B cell (primary cell): ENCODE measurements around the gene GTPBP4. TPM values are rescaled to one million over a fixed set of nuclear protein-coding genes. Genes with fewer than 3 reads are reported as not detected.
A peak's percentile ranks its signal among the peaks of the same experiment; 100 is the strongest.

Experiments used
- ATAC-seq: fragments of 200-7000 bp; cut with Tn5 transposase; one replicate; pipeline ENCODE4 v1.10.0; 2021; ENCODE audit warnings: low read depth, mild to moderate bottlenecking, moderate number of reproducible peaks, moderate library complexity
- CTCF ChIA-PET: fragments of 350-600 bp; sonication (Branson Sonifier 250); formaldehyde crosslinking; loops from one replicate; lab custom pipeline; 2021; ENCODE audit warnings: antibody characterized with exemption, inconsistent platforms; lab: Charles Lee
- POLR2A ChIA-PET: fragments of 350-600 bp; sonication (Branson Sonifier 250); formaldehyde crosslinking; loops from one replicate; lab custom pipeline; 2021; ENCODE audit warnings: antibody characterized with exemption; lab: Charles Lee
- DNase-seq: peaks from one replicate; pipeline ENCODE4 v3.0.0; 2013
- H2AFZ ChIP-seq: 2 replicates; pipeline ENCODE4 v1.6.1; 2012; ENCODE audit warnings: mild to moderate bottlenecking, low read depth, low read length; ENCODE audit not compliant: insufficient read depth, poor library complexity, severe bottlenecking
- H3K27ac ChIP-seq, 2 donors: 1 replicate in 1 of 2; 2 replicates in 1 of 2; pipeline ENCODE4 v1.5.1; 2012 to 2013; ENCODE audit warnings: low read length in 2 of 2, mild to moderate bottlenecking in 2 of 2, moderate library complexity in 1 of 2
- H3K27me3 ChIP-seq, 4 experiments: fragments of 200-600 bp in 1 of 4; sonication (generic) in 1 of 4; replicated peaks in 1 of 4; 1 replicate in 2 of 4; 2 replicates in 2 of 4; pipeline versions ENCODE4 v1.6.1 to v1.7.0; 2013 to 2016; ENCODE audit warnings: low read length in 3 of 4, mild to moderate bottlenecking in 2 of 4, mixed read lengths in 1 of 4, moderate library complexity in 1 of 4; ENCODE audit not compliant: insufficient read depth in 4 of 4, control insufficient read depth in 3 of 4; ENCODE audit errors: control extremely low read depth in 1 of 4
- H3K36me3 ChIP-seq, 2 experiments: replicated peaks in 1 of 2; 1 replicate in 1 of 2; 2 replicates in 1 of 2; pipeline versions ENCODE4 v1.6.1 to v1.7.1; 2013; ENCODE audit warnings: low read length in 1 of 2; ENCODE audit not compliant: insufficient read depth in 2 of 2, control insufficient read depth in 1 of 2; ENCODE audit errors: control extremely low read depth in 1 of 2, extremely low read depth in 1 of 2
- H3K4me1 ChIP-seq, 2 donors: fragments of 200-600 bp in 1 of 2; sonication (generic) in 1 of 2; 1 replicate in 1 of 2; 2 replicates in 1 of 2; pipeline versions ENCODE4 v1.5.1 to v1.6.1; 2013 to 2017; ENCODE audit warnings: low read length in 2 of 2; ENCODE audit not compliant: control insufficient read depth in 2 of 2, insufficient read depth in 2 of 2
- H3K4me2 ChIP-seq: replicated peaks from 2 replicates; pipeline ENCODE3; 2012; ENCODE audit warnings: mild to moderate bottlenecking, low read depth, low read length; ENCODE audit not compliant: poor library complexity, severe bottlenecking
- H3K4me3 ChIP-seq, 5 experiments: fragments of 200-600 bp in 1 of 5; sonication (generic) in 1 of 5; 1 replicate in 3 of 5; 2 replicates in 2 of 5; pipeline versions ENCODE4 v1.5.1 to v1.7.0; 2011 to 2016; ENCODE audit warnings: low read length in 4 of 5, mild to moderate bottlenecking in 4 of 5, low read depth in 2 of 5, control low read depth in 1 of 5, moderate library complexity in 1 of 5; ENCODE audit not compliant: insufficient read depth in 1 of 5; ENCODE audit errors: control extremely low read depth in 1 of 5, extremely low read depth in 1 of 5
- H3K79me2 ChIP-seq: fragments of 200-600 bp; sonication (generic); one replicate; pipeline ENCODE4 v1.6.0; 2016; ENCODE audit warnings: low read length; ENCODE audit not compliant: control insufficient read depth, insufficient read depth
- H3K9ac ChIP-seq: fragments of 200-600 bp; sonication (generic); 2 replicates; pipeline ENCODE4 v1.6.1; 2017; ENCODE audit warnings: mild to moderate bottlenecking, low read length, moderate library complexity
- H3K9me3 ChIP-seq, 3 donors: one replicate each; pipeline versions ENCODE4 v1.6.1 to v1.7.1; 2013; ENCODE audit warnings: low read length in 2 of 3; ENCODE audit not compliant: control insufficient read depth in 2 of 3, insufficient read depth in 1 of 3; ENCODE audit errors: control extremely low read depth in 1 of 3
- H4K20me1 ChIP-seq: 2 replicates; pipeline ENCODE4 v1.6.0; 2012; ENCODE audit warnings: mild to moderate bottlenecking, low read length; ENCODE audit not compliant: insufficient read depth, control insufficient read depth, poor library complexity, severe bottlenecking
- H3K27ac Mint-ChIP-seq: one replicate; pipeline ENCODE4 v1.8.0; 2021; ENCODE audit warnings: mixed read lengths
- H3K27me3 Mint-ChIP-seq: one replicate; pipeline ENCODE4 v1.8.0; 2021; ENCODE audit warnings: mixed read lengths
- H3K4me1 Mint-ChIP-seq: one replicate; pipeline ENCODE4 v1.8.0; 2021; ENCODE audit warnings: mixed read lengths
- H3K4me3 Mint-ChIP-seq: one replicate; pipeline ENCODE4 v1.8.0; 2021; ENCODE audit warnings: mixed read lengths
- H3K9me3 Mint-ChIP-seq: one replicate; pipeline ENCODE4 v1.8.0; 2022; ENCODE audit warnings: mixed read lengths; ENCODE audit not compliant: insufficient read depth
- CTCF ChIP-seq: fragments of 200-600 bp; IDR thresholded peaks from one replicate; pipeline ENCODE4 v1.8.0; 2022; ENCODE audit warnings: antibody characterized with exemption, mild to moderate bottlenecking
- EZH2 ChIP-seq: IDR thresholded peaks from 2 replicates; pipeline ENCODE4 v1.6.1; 2012; ENCODE audit warnings: borderline replicate concordance, low read depth, mild to moderate bottlenecking, moderate library complexity, low read length; ENCODE audit not compliant: insufficient read depth, poor library complexity, severe bottlenecking
- WGBS: methylation state at CpG from one replicate; pipeline ENCODE4 v1.1.5; 2013; ENCODE audit warnings: missing lambda C conversion rate; ENCODE audit not compliant: insufficient coverage; 5-methylcytosine and 5-hydroxymethylcytosine counted together
- intact Hi-C: fragments of 100-400 bp; cut with micrococcal nuclease; formaldehyde crosslinking; loops from one replicate; pipeline ENCODE4 v1.10.0; 2022
- polyA plus RNA-seq: library from polyadenylated mRNA; depleted of rRNA; stranded (reverse); fragments of >200 nt; gene quantifications from 2 replicates; pipeline ENCODE4 v1.2.3, GENCODE V29; 2012
- total RNA-seq, 2 donors: library from RNA; stranded (reverse); fragments of 120-200 nt in 1 of 2; gene quantifications; 1 replicate in 1 of 2; 2 replicates in 1 of 2; pipeline versions ENCODE4 v1.2.3 to v1.2.4, GENCODE V29; 2013 to 2022

The GTPBP4 gene
- total and polyA plus RNA-seq, 2 donors (not counting 1 experiment from before 2014, with no cell fraction given), result 11.8 to 45.4 TPM

GRCh38 chr10:1044964-1045363, 56.7 kb downstream of the GTPBP4 start:
- TF ChIP-seq EZH2, result no peak
- no peak for TF ChIP-seq CTCF
- Histone ChIP-seq H3K36me3 (peaks cover 3 to 22% of the 10 kb centered on the region in 2 experiments), H3K4me2 (peak overlapping the region; percentile 69), H3K4me1 (peaks cover 42 to 47% of the 10 kb centered on the region in 2 donors), H3K27ac (peak overlapping the region; percentile 65 to 86), H3K9me3 (no peaks in the 10 kb centered on the region), H3K27me3 (no peaks in the 10 kb centered on the region), H3K4me3 (no peak overlapping the region), H3K79me2 (peaks cover 34% of the 10 kb centered on the region), H4K20me1 (peaks cover 17% of the 10 kb centered on the region), H2AFZ (no peak overlapping the region), H3K9ac (peak overlapping the region; percentile 59)
- H3K27me3 Mint-ChIP-seq, result no peaks in the 10 kb centered on the region
- H3K4me3 Mint-ChIP-seq, result peak overlapping the region; percentile 83
- intact Hi-C loops, result loop anchor here (5.0 to 10.0 kb wide), 3 partner anchors 193 to 918 kb away; no protein-coding TSS in a partner anchor
- DNase-seq, result no peak
- peaks cover 2% of the 10 kb centered on the region for H3K9me3 Mint-ChIP-seq
- CTCF ChIA-PET, result interaction anchor here (1.0 kb wide), 1 partner anchor 108 kb away, joined by 3 read pairs; no protein-coding TSS in a partner anchor
- H3K27ac Mint-ChIP-seq, result peak overlapping the region; percentile 95
- peaks cover 55% of the 10 kb centered on the region for H3K4me1 Mint-ChIP-seq
- 66% methylated on average over 2 of the region's 4 CpGs for WGBS
- ATAC-seq, result no peak
- POLR2A ChIA-PET, result interaction anchor here (1.5 kb wide), 1 partner anchor 57 kb away, joined by 4 read pairs; the partner anchor contains the start of gene GTPBP4

- ATAC-seq (no peak), DNase-seq (no peak)
- H3K9me3 ChIP-seq, result no peaks in the 10 kb centered on the region
- Mint-ChIP-seq H3K4me3 (peak overlapping the region; percentile 83), H3K27ac (peak overlapping the region; percentile 95), H3K27me3 (no peaks in the 10 kb centered on the region), H3K9me3 (peaks cover 2% of the 10 kb centered on the region), H3K4me1 (peaks cover 55% of the 10 kb centered on the region)
- H2AFZ ChIP-seq, result no peak overlapping the region
- ChIA-PET POLR2A (interaction anchor here (1.5 kb wide), 1 partner anchor 58 kb away, joined by 4 read pairs; the partner anchor contains the start of gene GTPBP4), CTCF (interaction anchor here (1.0 kb wide), 1 partner anchor 108 kb away, joined by 3 read pairs; no protein-coding TSS in a partner anchor)
- peak overlapping the region in 1 of 2 donors; percentile 65 for H3K27ac ChIP-seq
- no peak for TF ChIP-seq EZH2
- TF ChIP-seq CTCF, result no peak
- peaks cover 46 to 52% of the 10 kb centered on the region in 2 donors for H3K4me1 ChIP-seq
- intact Hi-C loops, result loop anchor here (5.0 to 10.0 kb wide), 2 partner anchors 731 to 918 kb away; no protein-coding TSS in a partner anchor
- no peaks in the 10 kb centered on the region for H3K27me3 ChIP-seq
- H3K9ac ChIP-seq, result no peak overlapping the region
- peaks cover 17% of the 10 kb centered on the region for H4K20me1 ChIP-seq
- peaks cover 34% of the 10 kb centered on the region for H3K79me2 ChIP-seq
- H3K4me2 ChIP-seq, result peak overlapping the region; percentile 69
- no peak overlapping the region for H3K4me3 ChIP-seq
- WGBS, result 76% methylated on average over 4 of the region's 6 CpGs
- H3K36me3 ChIP-seq, result peaks cover 3 to 17% of the 10 kb centered on the region in 2 experiments
These were observed 57.2 kb downstream of the GTPBP4 start for GRCh38 chr10:1045415-1045814.
